Stimulated activated CD4-positive, alpha-beta T cell treated with anti-CD3 and anti-CD28 coated beads, Interleukin-15, amount 100 ng/mL, for 48 hours (primary cell): ENCODE data around the gene ADIPOR2.
"Not testable (repeated sequence)": the region's sequence is repeated elsewhere in the genome, so short reads cannot be mapped to it uniquely, and the experiment has no call there.

Source experiments
- DNase-seq, 2 donors: peaks; one replicate each; pipeline ENCODE4 v3.0.0-alpha.2; 2020; ENCODE audit warnings: low read depth in 2 of 2

The ADIPOR2 gene

DNA sequence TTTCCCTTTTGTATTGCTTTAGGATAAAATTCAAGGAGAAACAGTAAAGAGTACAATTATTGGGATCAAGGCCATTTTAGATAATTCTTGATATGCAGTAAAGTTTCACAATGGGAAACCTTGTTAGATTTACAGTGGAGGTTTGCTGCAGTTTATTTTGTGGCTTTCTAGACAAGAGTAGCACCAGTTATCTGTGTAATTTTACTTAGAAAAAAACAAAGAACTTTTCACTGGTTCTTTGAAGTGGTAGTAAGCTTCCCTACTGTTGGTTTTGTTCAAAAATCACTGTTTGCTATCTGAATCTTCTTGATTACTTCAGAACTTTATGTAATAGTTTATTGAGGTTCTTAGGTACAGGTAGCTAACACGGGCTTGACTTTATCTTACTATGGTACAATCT is 42.0 kb downstream of the ADIPOR2 start:
- no peak for DNase-seq

DNA sequence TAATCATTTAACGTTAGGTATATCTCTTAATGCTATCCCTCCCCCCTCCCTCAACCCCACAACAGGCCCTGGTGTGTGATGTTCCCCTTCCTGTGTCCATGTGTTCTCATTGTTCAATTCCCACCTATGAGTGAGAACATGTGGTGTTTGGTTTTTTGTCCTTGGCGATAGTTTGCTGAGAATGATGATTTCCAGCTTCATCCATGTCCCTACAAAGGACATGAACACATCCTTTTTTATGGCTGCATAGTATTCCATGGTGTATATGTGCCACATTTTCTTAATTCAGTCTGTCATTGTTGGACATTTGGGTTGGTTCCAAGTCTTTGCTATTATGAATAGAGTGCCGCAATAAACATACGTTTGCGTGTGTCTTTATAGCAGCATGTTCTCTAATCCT is 42.8 kb downstream of the ADIPOR2 start:
- not testable (repeated sequence) for DNase-seq

DNA sequence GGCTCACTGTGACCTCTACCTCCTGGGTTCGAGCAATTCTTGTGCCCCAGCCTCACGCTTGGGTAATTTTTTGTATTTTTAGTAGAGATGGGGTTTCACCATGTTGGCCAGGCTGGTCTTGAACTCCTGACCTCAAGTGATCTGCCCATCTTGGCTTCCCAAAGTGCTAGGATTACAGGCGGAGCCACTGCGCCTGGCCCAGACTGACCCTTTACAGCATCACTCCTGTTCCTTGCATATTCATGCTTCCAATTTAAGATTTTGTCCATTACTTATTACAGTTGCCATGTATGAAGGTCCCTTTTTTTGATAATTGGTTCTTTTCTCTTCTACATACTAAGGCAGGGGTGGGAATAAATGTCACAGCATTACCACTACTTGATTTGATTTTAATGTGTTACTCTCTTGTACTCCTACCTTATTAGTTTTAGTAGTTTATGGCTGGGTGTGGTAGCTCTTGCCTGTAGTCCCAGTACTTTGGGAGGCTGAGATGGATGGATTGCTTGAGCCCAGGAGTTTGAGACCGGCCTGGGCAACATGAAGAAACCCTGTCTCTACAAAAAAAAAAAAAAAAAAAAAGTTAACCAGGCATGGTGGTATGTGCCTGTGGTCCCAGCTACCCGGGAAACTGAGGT is 46.9 kb downstream of the ADIPOR2 start:
- DNase-seq, result no peak

DNA sequence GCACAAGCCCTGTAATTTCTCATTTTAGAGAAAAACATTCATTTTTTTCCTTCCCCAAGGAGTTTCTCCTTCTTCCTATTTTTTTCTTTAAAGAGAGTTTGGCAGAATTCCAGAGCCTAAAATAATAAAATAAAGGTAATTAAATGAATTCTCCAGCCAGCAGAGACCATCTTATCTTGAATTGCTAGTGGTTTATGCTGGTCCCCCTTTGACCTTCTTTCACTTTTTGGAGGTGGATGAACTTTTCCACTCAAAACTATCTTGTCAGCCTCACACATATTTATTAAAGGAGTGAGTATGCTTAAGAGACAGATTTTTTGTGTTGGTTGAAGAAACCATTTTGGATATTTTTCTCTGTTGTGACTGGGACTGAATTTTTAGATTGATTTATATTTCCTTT is 47.6 kb downstream of the ADIPOR2 start:
- no peak for DNase-seq

DNA sequence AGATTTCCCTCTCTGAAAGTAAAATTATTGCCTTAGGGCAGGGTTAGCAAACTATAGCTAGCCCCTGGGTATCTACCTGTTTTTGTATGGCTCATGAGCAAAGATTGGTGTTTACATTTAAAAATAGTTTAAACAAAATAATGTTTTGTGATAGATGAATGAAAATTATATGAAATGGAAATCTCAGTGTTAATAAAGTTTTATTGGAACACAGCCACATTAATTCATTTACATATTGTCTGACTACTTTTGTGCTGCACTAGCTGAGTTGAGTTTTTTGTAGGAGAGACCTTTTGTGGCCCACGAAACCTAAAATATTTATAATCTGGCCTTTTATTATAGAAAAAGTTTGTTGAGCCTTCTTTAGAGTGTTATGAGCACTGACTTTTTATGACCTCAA is 48.5 kb downstream of the ADIPOR2 start:
- no peak for DNase-seq

DNA sequence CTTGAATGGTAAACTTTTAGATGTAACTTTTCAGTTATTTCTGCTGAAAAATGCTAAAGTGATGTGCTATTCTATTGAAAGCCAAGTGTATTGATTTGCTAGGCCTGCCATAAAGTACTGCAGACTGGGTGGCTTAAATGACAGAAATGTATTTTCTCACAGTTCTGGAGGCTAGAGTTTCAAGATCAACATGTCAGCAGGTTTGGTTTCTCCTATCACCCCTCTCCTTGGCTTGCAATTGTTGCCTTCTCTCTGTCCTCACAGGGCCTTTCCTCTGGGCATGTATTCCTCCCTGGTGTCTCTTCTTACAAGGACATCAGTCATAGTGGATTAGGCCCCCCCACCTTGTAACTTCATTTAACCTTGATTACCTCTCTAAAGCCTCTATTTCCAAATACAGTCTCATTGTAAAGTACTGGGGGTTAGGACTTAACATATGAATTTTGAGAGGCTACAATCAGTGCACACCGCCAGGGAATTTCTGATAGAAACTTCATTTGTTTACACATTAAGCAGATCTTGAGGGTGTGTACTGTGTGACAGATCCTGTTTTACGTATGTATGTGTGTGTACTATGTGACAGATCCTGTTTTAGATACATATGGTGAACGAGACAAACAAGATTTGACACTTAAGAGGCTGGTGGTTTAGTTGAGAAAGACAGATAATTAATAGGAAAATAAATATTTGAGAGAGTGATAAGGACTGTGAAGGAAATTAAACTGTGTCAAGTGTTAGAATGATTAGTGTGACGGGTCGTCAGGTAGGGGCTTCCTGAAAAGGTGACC is 49.5 kb downstream of the ADIPOR2 start:
- no peak for DNase-seq

DNA sequence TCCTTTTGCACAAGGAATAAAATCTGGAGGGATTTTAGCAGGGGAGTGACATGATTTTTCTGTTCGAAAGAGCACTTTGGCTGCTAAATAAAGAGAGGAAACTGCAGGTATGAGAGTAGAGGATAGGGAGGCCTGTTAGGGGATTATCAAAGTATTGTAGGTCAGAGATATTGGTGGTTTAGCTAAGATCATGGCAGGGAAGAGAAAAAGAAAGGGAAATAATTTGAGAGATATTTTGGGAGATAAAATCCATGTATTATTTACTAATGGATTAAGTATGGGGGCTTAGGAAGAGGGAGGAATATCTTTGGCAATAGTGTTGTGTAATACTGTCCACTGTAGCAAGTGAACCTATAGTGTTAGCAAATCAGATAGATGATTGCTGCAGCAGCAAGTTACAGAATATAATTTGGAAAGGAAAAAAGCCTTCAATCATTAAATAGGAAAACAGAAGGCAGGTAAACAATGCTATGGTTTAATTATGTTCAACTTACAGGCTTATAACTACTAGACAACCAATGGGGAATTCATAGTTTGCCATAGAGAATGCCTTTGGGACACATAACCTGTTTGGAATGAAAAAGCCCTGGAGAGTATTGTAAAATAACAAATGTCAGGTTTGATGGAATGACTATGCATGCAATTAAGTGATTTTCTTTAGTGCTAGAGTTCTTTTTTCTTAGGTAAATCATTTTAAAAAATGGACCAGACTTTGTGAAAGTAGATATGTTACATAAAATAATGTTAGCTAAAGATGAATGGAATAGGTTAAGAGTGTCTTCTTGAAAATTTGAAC is 50.5 kb downstream of the ADIPOR2 start:
- DNase-seq, result no peak

DNA sequence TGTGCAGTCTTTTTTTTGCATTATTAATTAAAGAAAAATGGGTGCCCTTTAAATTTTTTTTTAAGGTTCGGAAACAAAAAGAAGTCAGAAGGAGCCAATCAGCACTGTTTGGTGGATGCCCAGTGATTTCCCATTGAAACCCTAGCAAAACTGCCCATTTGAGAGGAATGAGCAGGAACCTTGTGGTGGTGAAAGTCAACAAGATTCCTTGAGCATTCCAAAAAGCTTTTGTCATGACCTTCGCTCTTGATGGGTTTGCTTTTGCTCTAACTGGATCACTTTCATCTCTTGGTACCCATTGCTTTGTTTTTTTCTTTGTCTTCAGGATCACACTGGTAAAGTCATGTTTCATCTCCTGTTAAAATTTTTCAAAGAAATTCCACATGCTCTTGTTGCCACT is 54.1 kb downstream of the ADIPOR2 start:
- no peak for DNase-seq

DNA sequence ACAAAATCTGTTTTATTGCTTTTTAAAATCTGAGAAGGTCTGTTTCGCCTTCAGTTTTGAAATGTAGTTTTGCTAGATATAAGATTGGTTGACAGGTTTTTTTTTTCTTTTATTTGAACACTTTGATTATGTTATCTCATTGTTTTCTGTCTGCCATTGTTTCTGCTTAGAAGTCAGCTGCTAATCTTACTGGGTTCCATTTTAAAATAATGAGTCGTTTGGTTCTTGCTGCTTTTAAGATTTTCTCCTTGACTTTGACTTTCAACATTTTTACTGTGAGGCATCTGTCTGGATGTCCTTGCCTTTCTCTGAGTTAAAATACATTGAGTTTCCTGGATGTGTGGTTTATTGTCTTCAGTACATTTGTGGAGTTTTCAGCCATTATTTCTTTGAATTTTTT is 56.7 kb downstream of the ADIPOR2 start:
- DNase-seq, result no peak

DNA sequence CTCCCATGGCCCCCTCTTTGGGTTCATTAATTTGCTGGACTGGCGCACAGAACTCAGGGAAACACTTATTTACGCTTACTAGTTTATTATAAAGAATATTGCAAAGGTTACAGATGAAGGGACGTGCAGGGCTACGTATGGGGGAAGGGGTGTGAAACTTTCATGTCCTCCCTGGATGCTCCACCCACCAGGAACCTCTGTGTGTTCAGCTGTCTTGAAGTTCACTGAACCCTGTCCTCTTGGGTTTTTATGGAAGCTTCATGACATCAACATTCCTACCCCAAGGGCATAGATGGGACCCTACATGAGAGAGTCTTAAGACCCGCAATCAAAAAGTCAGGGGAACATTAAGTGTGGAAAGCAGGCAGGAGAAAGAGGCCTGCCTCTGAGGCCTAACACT is 58.1 kb downstream of the ADIPOR2 start:
- DNase-seq, result no peak

DNA sequence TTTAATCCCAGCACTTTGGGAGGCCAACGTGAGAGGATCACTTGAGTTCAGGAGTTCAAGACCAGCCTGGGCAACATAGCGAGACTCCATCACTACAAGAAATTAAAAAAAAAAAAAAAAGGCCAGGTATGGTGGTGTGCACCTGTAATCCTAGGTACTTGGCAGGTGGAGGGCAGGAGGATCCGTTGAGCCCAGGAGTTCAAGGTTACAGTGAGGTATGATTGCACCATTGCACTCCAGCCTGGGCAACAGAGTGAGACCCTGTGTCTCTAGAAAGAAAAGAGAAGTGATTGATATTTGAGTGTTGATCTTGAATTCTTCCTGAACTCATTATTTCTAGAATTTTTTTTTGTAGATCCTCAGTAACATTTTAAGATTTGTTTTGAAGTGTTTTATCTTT is 59.4 kb downstream of the ADIPOR2 start:
- DNase-seq, result no peak

DNA sequence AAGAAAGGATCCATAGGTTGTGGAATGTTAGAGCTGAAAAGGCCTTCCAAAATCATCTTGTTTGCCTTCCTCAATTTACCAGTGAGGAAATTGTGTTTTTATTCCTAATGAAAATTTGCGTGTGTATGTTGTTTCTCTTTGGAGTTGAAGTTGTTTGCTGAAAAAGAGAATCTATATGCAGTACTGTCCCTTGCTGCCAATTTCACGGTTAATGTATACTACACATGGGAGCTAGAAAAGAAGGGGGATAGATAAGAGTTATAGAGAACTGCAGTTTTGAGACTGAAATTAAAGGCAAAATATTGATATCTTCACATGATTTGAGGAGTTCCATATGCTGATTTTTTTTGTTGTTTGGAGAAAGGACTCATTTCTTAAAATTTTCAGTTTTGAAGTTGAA is 67.5 kb downstream of the ADIPOR2 start:
- no peak for DNase-seq

DNA sequence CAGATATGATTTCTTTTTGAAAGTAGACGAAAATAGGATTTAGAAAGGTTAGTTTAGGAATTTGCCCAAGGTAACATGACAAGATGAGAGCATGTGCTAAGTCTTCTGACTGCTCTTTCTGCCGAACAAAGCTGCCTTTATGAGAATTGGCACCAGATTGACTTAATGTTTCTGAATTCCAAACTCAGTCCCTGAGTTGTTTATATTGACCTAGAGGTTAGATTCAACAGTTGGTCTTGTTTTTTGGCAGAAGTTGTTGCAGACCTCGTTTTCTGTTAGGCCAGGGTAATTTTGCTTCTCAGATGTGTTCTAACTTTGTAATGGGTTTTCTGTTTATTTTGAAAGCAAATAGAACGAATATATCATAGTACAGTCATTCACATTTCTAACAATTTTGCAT is 68.0 kb downstream of the ADIPOR2 start:
- DNase-seq, result no peak

DNA sequence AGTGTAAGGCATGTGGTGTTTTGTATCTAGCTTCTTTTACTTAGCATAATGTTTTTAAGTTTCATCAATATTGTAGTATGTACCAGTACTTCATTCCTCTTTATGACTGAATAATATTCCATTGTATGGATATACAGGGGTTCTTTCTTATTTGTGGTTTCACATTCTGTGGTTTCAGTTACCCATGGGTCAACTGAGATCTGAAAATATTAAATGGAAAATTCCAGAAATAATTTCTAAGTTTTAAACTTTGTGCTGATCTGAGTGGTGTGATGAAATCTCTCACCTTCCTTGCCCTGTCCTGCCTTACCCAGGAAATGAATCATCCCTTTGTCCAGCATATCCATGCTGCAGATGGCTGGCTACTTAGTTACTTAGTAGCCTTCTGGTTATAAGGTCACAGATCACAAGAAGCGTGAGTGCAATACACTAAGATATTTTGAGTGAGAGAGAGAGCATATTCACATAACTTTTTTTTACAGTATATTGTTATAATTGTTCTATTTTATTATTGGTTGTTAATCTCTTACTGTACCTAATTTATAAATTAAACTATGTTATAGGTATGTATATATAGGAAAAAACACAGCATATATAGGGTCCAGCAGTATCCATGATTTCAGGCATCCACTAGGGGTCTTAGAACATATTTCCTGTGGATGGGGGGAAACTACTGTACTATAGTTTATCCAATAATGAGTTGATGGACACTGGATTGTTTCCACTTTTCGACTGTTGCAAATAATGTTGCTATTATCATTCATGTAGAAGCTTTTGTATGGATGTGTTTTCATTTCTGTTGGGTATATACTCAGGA is 69.9 kb downstream of the ADIPOR2 start:
- DNase-seq, result no peak

DNA sequence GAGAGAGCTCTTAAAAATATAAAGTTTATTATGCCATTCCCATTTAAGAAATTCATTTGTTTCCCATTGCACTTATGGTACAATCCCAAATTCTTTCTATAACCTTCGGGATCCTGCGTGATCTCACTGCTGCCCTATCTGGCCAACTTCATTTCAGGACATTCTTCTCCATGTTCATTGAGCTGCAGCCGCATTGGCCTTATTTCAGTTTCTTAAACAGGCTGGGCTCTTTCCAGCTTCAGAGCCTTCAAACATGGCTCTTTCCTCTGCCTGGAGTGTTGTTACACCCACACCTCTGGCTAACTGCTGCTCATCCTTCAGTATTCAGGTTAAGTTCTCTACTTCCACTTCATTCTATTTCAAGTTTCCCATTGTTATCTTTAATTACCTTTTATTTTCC is 71.0 kb downstream of the ADIPOR2 start:
- DNase-seq, result no peak

DNA sequence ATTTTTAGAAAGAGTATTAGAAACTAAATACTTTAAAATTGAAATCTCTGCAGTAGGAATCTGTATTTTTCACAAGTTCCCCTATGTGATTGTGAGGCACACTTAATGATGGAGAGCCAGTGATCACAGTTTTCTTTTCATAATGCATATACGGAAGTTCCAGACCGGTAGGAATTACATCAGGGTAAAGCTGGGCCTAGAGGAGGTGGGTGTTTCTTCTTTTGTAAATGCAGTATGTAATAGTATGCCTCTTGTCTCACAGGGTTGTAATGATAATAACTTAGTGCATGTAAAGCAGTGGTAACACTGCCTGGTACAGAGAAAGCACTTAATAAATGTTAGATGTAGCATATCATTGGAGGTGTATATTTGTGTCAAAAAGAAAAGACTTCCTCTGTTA is 72.3 kb downstream of the ADIPOR2 start:
- no peak for DNase-seq

DNA sequence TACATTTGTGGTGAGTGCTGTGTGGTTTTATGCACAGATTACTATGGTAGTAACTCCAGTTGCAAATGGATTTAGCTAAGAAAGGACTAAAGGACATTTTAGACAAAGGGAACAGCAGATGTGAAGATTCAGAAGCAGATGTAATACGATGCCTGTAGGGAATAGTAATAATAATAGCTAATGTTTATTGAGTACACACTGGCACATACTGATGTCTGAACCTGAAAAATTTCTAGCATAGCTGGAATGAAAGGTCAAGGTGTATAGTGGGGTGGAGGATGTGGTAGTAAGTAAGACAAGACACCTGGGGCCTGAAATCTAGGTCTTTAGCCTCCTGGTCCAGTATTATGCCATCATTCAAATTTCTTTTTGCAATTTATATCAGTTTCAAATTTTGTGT is 75.2 kb downstream of the ADIPOR2 start:
- DNase-seq, result no peak

DNA sequence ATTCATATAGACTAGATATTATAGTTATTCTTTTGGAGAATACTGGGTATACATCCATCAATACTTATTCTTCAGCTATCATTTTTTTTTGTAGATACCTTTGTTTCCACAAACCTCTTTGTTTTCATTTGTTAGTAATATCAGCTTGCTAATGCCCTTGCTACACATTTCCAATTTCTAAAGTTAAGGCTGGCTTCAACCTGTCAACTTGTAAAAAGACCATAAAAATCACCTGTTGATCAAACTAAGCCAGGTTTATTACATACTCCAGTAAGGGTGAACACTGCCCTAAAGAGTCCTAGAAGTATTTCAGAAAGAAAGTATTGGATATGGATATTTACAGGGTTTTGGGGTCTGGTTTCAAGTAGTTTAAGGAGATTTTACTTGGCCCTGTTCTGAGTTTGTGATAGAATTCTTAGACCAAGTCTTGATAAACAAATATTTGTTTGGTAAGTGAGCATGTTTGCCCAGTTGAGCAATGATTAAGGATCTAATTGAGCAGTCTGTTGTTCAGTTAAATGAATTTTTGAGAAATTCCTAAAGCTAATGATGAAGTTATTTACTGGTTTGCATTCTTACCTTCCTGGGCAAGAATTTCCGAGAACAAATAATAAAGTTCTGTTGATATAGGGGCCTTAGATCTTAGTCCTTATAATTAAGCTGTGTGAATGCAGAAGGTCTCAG is 76.7 kb downstream of the ADIPOR2 start:
- DNase-seq, result no peak

DNA sequence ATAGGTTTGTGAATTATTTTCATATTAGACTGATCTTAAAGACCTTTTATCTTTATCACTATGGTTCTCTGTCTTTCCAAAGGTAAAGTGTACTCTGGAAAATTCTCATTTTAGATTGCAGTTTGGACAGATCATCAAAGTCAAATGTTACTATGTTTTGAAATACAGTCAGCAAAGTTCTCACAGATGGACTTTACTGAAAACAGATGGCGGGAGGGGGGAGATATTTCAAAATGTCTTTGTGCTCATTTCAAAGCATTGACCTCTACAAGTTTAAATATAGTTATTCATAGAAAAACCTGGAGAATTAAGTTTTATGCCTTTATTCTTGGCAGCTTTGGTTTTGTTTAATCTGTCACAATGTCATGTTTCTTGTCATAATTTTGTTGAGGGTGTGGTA is 77.7 kb downstream of the ADIPOR2 start:
- DNase-seq, result no peak

DNA sequence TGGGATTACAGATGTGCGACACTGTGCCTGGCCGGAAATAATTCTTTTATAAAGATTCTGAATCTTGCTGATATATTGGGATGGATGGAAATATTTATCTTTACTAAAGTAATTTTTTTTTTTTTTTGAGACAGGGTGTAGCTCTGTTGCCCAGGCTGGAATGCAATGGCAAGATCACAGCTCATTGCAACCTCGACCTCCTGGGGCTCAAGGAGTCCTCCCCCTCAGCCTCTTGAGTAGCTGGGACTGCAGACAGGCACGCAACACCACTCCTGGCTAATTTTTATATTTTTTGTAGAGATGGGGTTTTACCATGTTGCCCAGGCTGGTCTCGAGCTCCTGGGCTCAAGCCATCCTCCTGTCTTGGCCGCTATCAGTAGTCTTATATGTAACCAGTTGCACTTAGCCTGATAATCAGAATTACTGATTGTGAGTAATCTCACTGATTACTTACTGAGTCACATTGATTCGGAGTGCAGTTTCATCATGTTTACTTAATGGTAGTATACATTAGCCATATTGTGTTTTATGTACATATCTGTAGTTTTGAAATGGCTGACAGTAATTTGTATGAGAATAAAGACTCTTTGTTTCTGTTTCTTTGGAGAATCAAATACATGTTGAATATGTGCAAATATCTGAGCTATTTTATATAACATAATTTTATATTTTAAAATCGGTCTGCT is 79.1 kb downstream of the ADIPOR2 start:
- no peak for DNase-seq
